NOMO-1 (cell line): Measurements from ENCODE around the gene CAT.
A peak's percentile ranks its signal among the peaks of the same experiment; 100 is the strongest.

ENCODE experiments used
- DNase-seq, 2 experiments: peaks; one replicate each; lab custom pipeline; 2025; ENCODE audit not compliant: unreplicated experiment in 2 of 2; lab: John Stamatoyannopoulos, UW

Gene CAT

GRCh38 chr11:34438529-34439507, at the start of gene CAT:
TSS of gene CAT (plus strand) at chr11:34438934. CDS start at chr11:34439014, 80 bp downstream.
- peak; percentile 97 to 99 for DNase-seq

DNA sequence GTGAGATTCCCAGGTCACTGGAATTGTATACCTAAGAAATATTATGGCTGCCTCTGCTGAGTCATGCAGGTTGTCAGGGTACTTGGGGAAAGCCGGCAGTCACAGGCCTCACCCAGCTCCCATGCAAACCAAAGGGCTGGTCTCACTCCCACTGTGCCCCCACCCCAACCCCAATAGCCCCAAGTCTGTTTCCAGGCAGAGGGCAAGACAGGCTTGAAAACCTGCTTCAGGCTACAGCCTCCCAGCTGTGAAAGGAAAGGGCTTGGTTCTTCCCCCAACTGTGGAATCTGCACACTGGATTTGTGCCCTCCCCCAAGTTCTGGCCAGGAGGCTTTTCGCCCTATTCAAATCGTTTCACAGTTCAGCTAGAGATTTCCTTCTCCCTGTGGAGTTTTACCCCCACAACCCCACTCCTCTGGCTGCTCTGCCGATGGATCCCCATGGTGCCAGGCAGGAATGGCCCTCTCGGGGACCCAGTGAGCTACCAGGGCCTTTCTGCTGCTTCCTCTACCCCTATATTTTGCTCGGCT, 43.9 kb upstream of the CAT start:
- DNase-seq, result no peak

DNA sequence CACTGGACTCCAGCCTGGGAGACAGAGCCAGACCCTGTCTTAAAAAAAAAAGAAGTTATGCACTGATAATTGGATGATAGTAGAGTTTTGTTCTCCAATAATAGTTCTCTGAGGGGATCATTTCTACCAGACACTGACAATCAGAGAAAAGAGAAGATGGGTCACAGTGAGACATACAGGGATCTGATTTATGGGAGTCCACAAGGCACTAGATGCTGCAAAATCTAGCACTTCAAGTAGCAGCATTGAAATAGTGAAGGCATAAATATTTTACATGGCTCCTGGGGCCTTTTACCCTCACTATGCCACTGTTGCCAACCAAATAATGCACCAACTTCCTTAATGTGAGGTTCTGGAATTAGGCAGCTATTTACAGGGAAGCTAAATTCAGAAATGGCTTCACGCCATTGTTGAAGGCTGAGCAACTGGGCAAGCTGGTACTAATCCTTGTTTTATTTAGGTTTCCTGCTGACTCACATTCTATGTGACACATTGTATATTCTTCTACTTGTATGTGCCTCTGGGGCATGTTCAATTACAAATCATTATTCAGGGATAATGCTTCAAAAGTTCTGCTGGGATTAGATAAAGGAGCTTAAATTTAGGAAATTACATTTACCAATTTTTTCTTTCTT, 42.7 kb upstream of the CAT start:
- peak in 1 of 2 experiments; percentile 8 for DNase-seq

GRCh38 chr11:34397120-34397519, 41.6 kb upstream of the CAT start:
- DNase-seq, result no peak

DNA sequence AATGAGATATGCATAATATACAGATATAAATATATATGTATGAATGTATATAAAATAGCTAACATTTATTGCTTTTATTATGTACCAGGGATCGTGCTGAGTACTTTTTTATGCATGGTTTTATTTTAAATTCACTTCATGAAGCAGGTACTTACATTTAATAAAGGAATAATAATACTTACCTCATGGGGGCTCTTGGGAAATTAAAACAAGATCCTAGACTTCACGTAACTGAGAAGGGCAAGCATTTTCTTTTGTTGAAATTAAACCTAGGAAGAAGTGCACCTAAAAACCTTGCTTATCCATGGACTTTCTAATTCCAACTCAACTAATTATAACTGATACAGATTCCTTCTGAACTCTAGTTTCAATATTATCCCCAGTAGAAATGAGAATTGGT, 40.9 kb upstream of the CAT start:
- DNase-seq, result no peak

- DNase-seq, result no peak
Observed at GRCh38 chr11:34403431-34403830, 35.3 kb upstream of the CAT start.

DNA sequence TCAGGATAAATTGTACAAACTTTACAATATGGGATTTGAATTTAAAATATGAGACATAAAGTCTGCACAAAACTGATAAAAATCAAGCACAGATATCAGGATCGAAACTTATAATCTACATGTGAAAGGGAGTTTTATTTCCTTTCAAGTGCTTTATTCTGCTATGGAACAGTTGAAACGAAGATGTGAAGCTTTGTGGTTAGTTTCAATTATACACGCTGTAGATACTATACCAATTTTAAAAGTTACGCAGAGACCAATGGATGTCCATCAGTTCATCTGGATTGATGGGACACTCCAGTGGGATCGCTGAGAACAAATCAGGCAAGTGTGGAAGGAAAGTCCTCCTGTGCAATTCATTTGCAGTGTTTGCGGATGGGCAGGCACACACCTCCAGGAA, 34.5 kb upstream of the CAT start:
- no peak for DNase-seq

GRCh38 chr11:34405079-34405858, 33.5 kb upstream of the CAT start:
- peak; percentile 83 to 90 for DNase-seq

DNA sequence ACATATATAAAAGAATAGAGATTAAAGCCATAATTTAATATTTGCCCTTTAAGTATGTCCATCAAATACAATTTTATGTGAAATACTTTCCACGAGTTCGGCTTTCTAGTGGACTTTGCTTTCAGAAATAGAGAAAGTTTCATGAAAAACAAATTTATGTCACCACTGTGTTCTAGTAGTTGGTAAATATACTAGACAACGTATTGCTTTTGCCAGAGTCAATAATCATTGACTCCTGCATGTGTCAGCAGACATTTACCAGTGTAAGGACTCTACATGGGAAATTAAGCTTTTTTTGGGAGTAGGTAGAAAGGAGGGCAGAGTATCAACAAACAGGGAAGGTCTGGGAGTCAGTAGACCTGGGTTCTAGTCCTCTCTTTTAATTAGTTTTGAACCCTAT, 32.3 kb upstream of the CAT start:
- no peak for DNase-seq

- DNase-seq, result no peak
Observed at GRCh38 chr11:34407121-34407813, 31.5 kb upstream of the CAT start.

DNA sequence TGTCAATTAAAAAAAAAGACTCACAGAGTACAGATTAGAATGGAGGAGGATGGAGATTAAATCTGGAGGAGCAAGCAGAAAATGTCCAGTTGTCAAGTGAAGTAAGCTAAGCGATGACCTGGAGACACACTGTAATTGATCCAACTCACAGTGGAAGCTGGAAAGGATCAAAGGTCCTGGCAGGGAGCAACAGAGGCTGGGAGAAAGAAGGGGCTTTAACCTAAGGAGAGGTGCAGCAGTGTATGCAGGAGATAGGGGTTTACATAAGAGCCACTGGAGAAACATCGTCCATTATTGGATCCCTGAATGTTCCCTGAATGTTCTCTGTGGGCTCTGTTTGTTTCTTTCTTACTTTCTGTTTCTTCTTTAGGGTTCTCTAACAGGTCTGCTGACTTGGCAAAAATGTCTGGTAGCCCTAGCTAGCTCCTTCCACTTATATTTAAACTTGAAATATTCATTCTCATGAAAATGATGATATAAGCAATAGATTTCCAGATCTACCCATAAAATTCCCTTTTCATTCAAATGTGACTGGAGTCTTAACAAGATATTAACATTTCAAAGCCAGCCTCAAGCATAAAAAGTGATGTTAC, 30.1 kb upstream of the CAT start:
- no peak for DNase-seq

- no peak for DNase-seq
Observed at GRCh38 chr11:34411111-34411510, 27.6 kb upstream of the CAT start.

DNA sequence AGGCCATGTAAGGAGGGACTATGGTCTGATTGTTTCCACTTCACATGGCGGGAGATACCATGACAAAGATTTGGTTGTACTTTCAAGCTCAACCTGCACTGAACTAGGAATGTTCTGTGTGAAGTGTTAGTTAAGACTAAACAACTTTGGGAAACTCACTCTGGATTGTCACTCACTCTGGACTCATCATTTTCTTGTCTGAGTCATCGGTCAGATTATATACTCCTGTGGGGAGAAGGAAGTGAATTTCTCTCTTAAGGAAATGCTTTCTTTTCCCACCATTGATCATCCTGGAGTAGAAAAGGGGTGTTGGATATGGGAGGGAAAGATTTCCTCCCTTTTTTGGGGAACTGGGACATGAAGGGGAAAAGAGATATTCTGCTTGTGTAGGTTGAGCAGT, 26.9 kb upstream of the CAT start:
- no peak for DNase-seq

DNA sequence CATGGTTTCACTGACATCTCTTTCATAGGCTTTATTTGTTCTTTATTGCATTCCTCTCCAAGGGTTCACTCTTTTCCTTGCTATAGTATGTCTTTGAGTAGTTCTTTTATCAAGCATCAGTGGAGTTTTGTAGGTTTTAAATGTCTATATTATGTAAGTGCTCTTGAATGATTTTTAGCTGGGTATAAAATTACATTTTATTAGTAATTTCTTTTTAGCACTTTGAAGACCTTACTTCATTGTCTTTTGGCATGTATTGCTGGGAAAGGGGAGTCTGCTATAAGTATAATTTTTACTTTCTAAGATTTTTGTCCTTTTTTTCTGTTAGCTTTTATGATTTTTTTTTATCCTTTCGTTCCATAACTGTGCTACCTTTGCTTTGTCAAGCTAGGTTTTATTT, 25.5 kb upstream of the CAT start:
- no peak for DNase-seq

DNA sequence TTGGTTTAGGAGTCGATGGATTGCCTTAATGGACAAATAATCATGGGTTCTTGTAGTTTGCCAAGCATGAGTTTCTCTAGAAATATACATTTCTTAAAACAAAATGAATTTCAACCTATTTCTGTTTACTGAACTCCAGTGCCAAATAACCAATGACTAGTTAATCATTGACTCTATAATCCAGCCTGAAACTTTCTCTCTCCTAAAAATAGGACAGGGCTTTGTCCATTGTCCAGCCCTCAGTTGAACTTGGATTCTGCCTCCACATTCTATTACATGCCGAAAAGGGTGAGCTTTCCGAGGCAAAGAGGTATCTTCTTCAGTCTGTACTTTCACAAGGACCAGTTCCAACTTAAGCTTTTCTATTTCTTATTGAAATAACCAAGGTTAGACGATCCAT, 23.2 kb upstream of the CAT start:
- DNase-seq, result no peak

- no peak for DNase-seq
Observed at GRCh38 chr11:34416088-34416487, 22.6 kb upstream of the CAT start.

- peak; percentile 38 to 91 for DNase-seq
Observed at GRCh38 chr11:34416766-34417165, 22.0 kb upstream of the CAT start.

GRCh38 chr11:34417202-34417601, 21.5 kb upstream of the CAT start:
- DNase-seq, result no peak

GRCh38 chr11:34419158-34419557, 19.6 kb upstream of the CAT start:
- DNase-seq, result no peak

DNA sequence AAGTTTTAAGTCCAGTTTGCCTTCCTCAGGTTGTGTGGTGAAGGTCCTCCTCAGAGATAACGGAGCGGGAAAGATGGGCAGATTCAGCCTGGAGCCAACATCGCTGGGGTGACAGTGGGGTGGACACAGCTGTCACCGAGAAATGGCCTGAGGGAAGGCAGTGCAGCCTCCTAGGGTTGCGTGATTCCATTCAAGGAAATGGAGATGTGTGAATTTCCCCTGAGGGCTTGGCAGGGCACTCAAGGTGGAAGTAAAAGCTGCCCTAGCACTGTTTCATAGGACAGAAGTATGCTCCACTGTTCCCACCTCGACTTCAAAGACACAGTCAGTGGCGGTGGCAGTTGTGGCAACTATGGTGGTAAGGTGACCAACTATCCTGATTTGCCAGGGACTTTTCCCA, 15.4 kb upstream of the CAT start:
- no peak for DNase-seq
